Lung (tissue), 12 donors: ENCODE data around the gene AIMP1. TPM values are rescaled to one million over a fixed set of nuclear protein-coding genes. Genes with fewer than 3 reads are reported as not detected.

Experiments
- ATAC-seq: fragments of 200-7000 bp; cut with Tn5 transposase; one replicate; pipeline ENCODE4 v1.9.1; 2020; ENCODE audit warnings: moderate number of reproducible peaks; ENCODE audit not compliant: insufficient read depth, low FRiP score
- DNase-seq, 3 donors: peaks; one replicate each; pipeline ENCODE4 v3.0.0-alpha.2; 2013 to 2017
- H3K27ac ChIP-seq, 2 donors: one replicate each; pipeline ENCODE4 v1.5.1; 2013; ENCODE audit warnings: mild to moderate bottlenecking in 2 of 2, moderate library complexity in 2 of 2, control low read depth in 1 of 2, inconsistent platforms in 1 of 2, low read depth in 1 of 2, low read length in 1 of 2
- H3K27me3 ChIP-seq, 3 donors: one replicate each; pipeline ENCODE4 v1.5.1; 2013; ENCODE audit warnings: low read length in 2 of 3; ENCODE audit not compliant: control insufficient read depth in 3 of 3, insufficient read depth in 3 of 3
- H3K36me3 ChIP-seq, 4 donors: one replicate each; pipeline ENCODE4 v1.5.1; 2013; ENCODE audit warnings: low read length in 4 of 4, mild to moderate bottlenecking in 1 of 4, moderate library complexity in 1 of 4; ENCODE audit not compliant: control insufficient read depth in 4 of 4, insufficient read depth in 4 of 4
- H3K4me1 ChIP-seq, 5 donors: one replicate each; pipeline ENCODE4 v1.5.1; 2013; ENCODE audit warnings: low read length in 5 of 5, mild to moderate bottlenecking in 2 of 5, moderate library complexity in 1 of 5; ENCODE audit not compliant: control insufficient read depth in 5 of 5, insufficient read depth in 5 of 5
- H3K4me3 ChIP-seq: one replicate; pipeline ENCODE4 v1.5.1; 2013; ENCODE audit warnings: mild to moderate bottlenecking, control low read depth, moderate library complexity
- H3K9ac ChIP-seq, 2 donors: one replicate each; pipeline ENCODE4 v1.5.1; 2013; ENCODE audit warnings: low read length in 2 of 2, control low read depth in 1 of 2; ENCODE audit not compliant: insufficient read depth in 1 of 2
- H3K9me3 ChIP-seq, 4 donors: one replicate each; pipeline ENCODE4 v1.5.1; 2013; ENCODE audit warnings: low read length in 3 of 4, mild to moderate bottlenecking in 1 of 4, moderate library complexity in 1 of 4; ENCODE audit not compliant: control insufficient read depth in 4 of 4, insufficient read depth in 3 of 4
- WGBS, 2 donors: extraction: QIAGEN DNeasy Blood & Tissue Kit; methylation state at CpG; one replicate each; pipeline ENCODE4 v1.1.7; 2013; 5-methylcytosine and 5-hydroxymethylcytosine counted together
- polyA plus RNA-seq, 2 donors: library from polyadenylated mRNA; stranded (reverse); fragments of 200-250 nt; gene quantifications; one replicate each; pipeline ENCODE4 v1.2.1, GENCODE V29; 2013
- total RNA-seq, 2 donors: library from RNA; depleted of rRNA in 1 of 2; stranded (reverse); fragments of >200 nt in 1 of 2; gene quantifications; one replicate each; pipeline ENCODE4 v1.2.1, GENCODE V29; 2014 to 2021
- TF ChIP-seq, protein P1 (sequence below): IDR thresholded peaks from 2 replicates; pipeline ENCODE4 v1.5.1; 2012; ENCODE audit warnings: mild to moderate bottlenecking; ENCODE audit errors: control extremely low read depth, extremely low read depth
- donor health status: control.
- donor health status: control.
- donor health status: Bipolar disorder and iron deficiency.
- donor health status: healthy.
- donor health status: DM: yes; HTN: yes; CAD: no.

The AIMP1 gene
- total and polyA plus RNA-seq, 4 donors, result 28.7 to 40.7 (median 30.1) TPM

DNA sequence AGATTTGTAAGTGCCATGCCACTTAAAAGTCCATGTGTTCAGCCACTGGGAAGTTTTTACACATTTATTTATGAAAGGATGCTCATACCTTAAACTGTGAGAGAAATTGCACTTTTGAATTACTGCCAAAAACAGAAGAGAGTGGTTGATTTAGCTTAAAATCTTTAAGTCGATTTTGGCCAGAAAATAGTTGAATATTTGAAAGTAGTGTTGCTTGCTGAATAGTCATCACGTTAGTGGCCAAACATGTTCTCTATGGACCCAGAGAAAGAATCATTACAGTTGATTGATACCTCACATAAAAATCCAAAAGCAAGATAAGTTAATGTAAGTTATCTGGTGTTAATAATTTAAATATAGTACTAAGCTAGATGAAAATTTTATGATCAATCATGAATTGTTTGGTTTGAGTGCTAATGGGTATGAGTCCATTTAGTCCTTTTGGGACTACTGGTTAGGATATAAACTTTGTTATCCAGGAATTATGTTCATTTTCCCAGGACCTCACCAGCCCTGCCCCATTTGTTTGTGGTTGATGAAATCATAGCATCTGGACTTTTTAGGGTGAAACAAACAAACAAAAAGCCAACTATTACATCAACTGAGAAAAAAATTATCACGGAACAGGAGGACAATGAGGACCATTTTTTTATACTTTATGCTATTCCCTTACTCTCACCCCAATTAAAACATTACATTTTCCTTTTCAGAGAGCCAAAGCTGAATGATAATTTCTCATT lies 45.9 kb downstream of the AIMP1 start:
- H3K27ac ChIP-seq, result no peak overlapping the region
- peaks cover 0 to 4% (median 0%) of the 10 kb centered on the region in 5 donors for H3K4me1 ChIP-seq
- H3K27me3 ChIP-seq, result no peaks in the 10 kb centered on the region
- 82 to 90% methylated on average over 3 of the region's 3 CpGs for WGBS, 2 donors
- DNase-seq (no peak), ATAC-seq (no peak)
- no peak overlapping the region for H3K4me3 ChIP-seq
- no peaks in the 10 kb centered on the region for H3K36me3 ChIP-seq
- H3K9ac ChIP-seq, result no peak overlapping the region
- TF ChIP-seq, protein P1, sequence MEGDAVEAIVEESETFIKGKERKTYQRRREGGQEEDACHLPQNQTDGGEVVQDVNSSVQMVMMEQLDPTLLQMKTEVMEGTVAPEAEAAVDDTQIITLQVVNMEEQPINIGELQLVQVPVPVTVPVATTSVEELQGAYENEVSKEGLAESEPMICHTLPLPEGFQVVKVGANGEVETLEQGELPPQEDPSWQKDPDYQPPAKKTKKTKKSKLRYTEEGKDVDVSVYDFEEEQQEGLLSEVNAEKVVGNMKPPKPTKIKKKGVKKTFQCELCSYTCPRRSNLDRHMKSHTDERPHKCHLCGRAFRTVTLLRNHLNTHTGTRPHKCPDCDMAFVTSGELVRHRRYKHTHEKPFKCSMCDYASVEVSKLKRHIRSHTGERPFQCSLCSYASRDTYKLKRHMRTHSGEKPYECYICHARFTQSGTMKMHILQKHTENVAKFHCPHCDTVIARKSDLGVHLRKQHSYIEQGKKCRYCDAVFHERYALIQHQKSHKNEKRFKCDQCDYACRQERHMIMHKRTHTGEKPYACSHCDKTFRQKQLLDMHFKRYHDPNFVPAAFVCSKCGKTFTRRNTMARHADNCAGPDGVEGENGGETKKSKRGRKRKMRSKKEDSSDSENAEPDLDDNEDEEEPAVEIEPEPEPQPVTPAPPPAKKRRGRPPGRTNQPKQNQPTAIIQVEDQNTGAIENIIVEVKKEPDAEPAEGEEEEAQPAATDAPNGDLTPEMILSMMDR, result no peak
- no peaks in the 10 kb centered on the region for H3K9me3 ChIP-seq

DNA sequence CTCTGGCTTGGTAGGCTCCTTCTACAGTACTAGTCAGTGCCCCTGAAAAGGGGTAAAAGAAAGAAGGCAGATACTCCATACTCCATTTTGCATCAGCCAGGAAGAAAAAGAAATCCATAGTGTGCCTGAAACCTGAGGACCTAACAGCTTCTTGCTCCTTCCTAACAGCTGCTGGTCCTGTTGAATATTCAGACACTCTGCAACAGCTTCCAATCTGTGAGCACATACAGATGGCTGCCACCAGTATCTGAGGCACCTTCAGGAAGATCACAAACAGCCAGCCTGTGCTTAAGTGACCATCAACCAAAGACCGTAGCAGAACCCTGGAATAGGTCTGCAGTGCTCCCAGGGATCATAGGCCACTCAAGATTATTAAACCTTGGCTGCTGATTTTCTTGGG lies 47.9 kb downstream of the AIMP1 start:
- H3K27me3 ChIP-seq, result no peaks in the 10 kb centered on the region
- no peak for ATAC-seq
- WGBS, 2 donors, result 95 to 96% methylated on average over 1 of the region's 1 CpG
- TF ChIP-seq, protein P1, result no peak
- no peak overlapping the region for H3K4me3 ChIP-seq
- H3K9ac ChIP-seq, result no peak overlapping the region
- H3K9me3 ChIP-seq, result no peaks in the 10 kb centered on the region
- H3K27ac ChIP-seq, result no peak overlapping the region
- no peak for DNase-seq
- H3K4me1 ChIP-seq, result peaks cover 0 to 4% (median 0%) of the 10 kb centered on the region in 5 donors
- H3K36me3 ChIP-seq, result no peaks in the 10 kb centered on the region

DNA sequence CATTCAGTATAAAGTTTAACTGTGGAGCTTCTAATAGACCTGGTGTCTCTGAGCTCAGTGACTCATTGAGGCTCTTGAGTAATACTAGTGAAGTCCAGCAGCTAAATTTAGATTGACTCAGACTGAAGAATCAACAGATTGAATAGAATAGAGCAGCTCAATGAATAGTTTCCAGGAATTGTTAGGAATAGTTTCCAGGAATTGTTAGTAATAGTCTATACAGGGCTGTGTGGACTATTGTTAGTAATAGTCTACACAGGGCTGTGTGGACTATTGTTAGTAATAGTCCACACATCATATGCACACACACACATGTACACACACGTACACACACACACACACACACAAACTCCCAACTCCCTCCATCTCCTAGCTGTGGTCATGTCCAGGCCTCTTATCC lies 49.3 kb downstream of the AIMP1 start:
- H3K27me3 ChIP-seq, result peaks cover 0 to 6% (median 0%) of the 10 kb centered on the region in 3 donors
- ATAC-seq (peak; percentile 77), DNase-seq (peak in 2 of 3 donors; percentile 10 to 32)
- TF ChIP-seq, protein P1, result no peak
- no peak overlapping the region for H3K4me3 ChIP-seq
- WGBS, 2 donors, result 74 to 83% methylated on average over 1 of the region's 1 CpG
- no peaks in the 10 kb centered on the region for H3K9me3 ChIP-seq
- peak overlapping the region in 1 of 2 donors; percentile 45 for H3K27ac ChIP-seq
- H3K36me3 ChIP-seq, result no peaks in the 10 kb centered on the region
- no peak overlapping the region for H3K9ac ChIP-seq
- peaks cover 0 to 7% (median 0%) of the 10 kb centered on the region in 5 donors for H3K4me1 ChIP-seq
